Spleen (tissue), 11 donors: ENCODE data around the gene TMEM169. TPM values are rescaled to one million over a fixed set of nuclear protein-coding genes. Genes with fewer than 3 reads are reported as not detected.

Experiments used
- DNase-seq: peaks from one replicate; pipeline ENCODE4 v3.0.0-alpha.2; 2020
- H3K27ac ChIP-seq, 8 donors: fragments of 200-600 bp; sonication (generic) in 7 of 8; 1 replicate in 4 of 8; 2 replicates in 4 of 8; pipeline versions ENCODE4 v1.5.0 to v1.8.0; 2016 to 2021; ENCODE audit warnings: inconsistent platforms in 4 of 8, mild to moderate bottlenecking in 4 of 8, moderate library complexity in 1 of 8
- H3K27me3 ChIP-seq, 7 donors: fragments of 200-600 bp; sonication (generic) in 6 of 7; replicated peaks in 1 of 7; 1 replicate in 4 of 7; 2 replicates in 3 of 7; pipeline versions ENCODE4 v1.5.0 to v1.8.0; 2016 to 2021; ENCODE audit warnings: inconsistent platforms in 3 of 7, mild to moderate bottlenecking in 1 of 7
- H3K36me3 ChIP-seq, 6 donors: fragments of 200-600 bp; sonication (generic) in 5 of 6; 1 replicate in 4 of 6; 2 replicates in 2 of 6; pipeline versions ENCODE4 v1.5.0 to v1.8.0; 2016 to 2021; ENCODE audit warnings: inconsistent platforms in 2 of 6
- H3K4me1 ChIP-seq, 6 donors: fragments of 200-600 bp; sonication (generic) in 5 of 6; 1 replicate in 3 of 6; 2 replicates in 3 of 6; pipeline versions ENCODE4 v1.5.0 to v1.8.0; 2016 to 2021; ENCODE audit warnings: inconsistent platforms in 3 of 6
- H3K4me3 ChIP-seq, 8 donors: fragments of 200-600 bp; sonication (generic) in 7 of 8; 1 replicate in 4 of 8; 2 replicates in 4 of 8; pipeline versions ENCODE4 v1.5.0 to v1.8.0; 2016 to 2021; ENCODE audit warnings: inconsistent platforms in 4 of 8, mild to moderate bottlenecking in 4 of 8, moderate library complexity in 2 of 8
- H3K9me3 ChIP-seq, 8 donors: fragments of 200-600 bp; sonication (generic) in 7 of 8; 1 replicate in 4 of 8; 2 replicates in 4 of 8; pipeline versions ENCODE4 v1.5.0 to v1.8.0; 2016 to 2021; ENCODE audit warnings: inconsistent platforms in 4 of 8
- POLR2A ChIP-seq, 3 donors: fragments of 450-650 bp; IDR thresholded peaks; one replicate each; pipeline ENCODE4 v1.5.1; 2017; ENCODE audit warnings: antibody characterized with exemption in 3 of 3, mild to moderate bottlenecking in 1 of 3
- POLR2AphosphoS5 ChIP-seq, 3 donors: sonication (generic); formaldehyde crosslinking; IDR thresholded peaks; one replicate each; pipeline ENCODE4 v1.5.1; 2017; ENCODE audit warnings: antibody characterized with exemption in 3 of 3
- WGBS, 5 donors: extraction: QIAGEN DNeasy Blood & Tissue Kit in 3 of 5; methylation state at CpG; one replicate each; pipeline versions ENCODE4 v1.1.5 to v1.1.7; 2013 to 2018; 5-methylcytosine and 5-hydroxymethylcytosine counted together
- intact Hi-C: fragments of 100-400 bp; cut with DNase I; formaldehyde crosslinking; loops from one replicate; pipeline ENCODE4 v1.15.0; 2023; ENCODE audit warnings: low total_unique reads
- polyA plus RNA-seq, 3 donors: library from polyadenylated mRNA; stranded (reverse); fragments of 200-250 nt; gene quantifications; one replicate each; pipeline ENCODE4 v1.2.1, GENCODE V29; 2013
- total RNA-seq, 7 donors: library from RNA; depleted of rRNA in 3 of 7; stranded (reverse); fragments of >200 nt in 3 of 7; fragmentation: NEBNext Ultra II Directional in 4 of 7; extraction: Animal tissue kit (Norgen Biotek cat#: 25700) in 4 of 7; gene quantifications; one replicate each; pipeline versions ENCODE4 v1.1.0 to v1.2.1, GENCODE V29; 2016 to 2021
- TF ChIP-seq, protein P1 (sequence below), 11 experiments: fragments of 200-600 bp in 7 of 11; fragments of 450-650 bp in 4 of 11; sonication (generic) in 4 of 11; IDR thresholded peaks in 8 of 11; conservative IDR thresholded peaks in 3 of 11; 1 replicate in 7 of 11; 2 replicates in 4 of 11; pipeline versions ENCODE4 v1.4.0 to v1.8.0; 2016 to 2021; ENCODE audit warnings: antibody characterized with exemption in 11 of 11, inconsistent platforms in 4 of 11, mild to moderate bottlenecking in 1 of 11
- donor health status: healthy with polysubstance abuse.
- donor health status: DM: no; HTN: no; CAD: no; lungs with moderate emphysema.
- donor health status: DM: no; HTN: no; CAD: no.
- donor health status: Bipolar disorder and iron deficiency.
- donor health status: healthy.
- donor health status: DM: no; HTN: no; CAD: no.
- donor health status: DM: yes; HTN: yes; CAD: no.

Gene TMEM169
- total and polyA plus RNA-seq, 10 donors, result 0.19 to 1.3 (median 0.83) TPM

DNA sequence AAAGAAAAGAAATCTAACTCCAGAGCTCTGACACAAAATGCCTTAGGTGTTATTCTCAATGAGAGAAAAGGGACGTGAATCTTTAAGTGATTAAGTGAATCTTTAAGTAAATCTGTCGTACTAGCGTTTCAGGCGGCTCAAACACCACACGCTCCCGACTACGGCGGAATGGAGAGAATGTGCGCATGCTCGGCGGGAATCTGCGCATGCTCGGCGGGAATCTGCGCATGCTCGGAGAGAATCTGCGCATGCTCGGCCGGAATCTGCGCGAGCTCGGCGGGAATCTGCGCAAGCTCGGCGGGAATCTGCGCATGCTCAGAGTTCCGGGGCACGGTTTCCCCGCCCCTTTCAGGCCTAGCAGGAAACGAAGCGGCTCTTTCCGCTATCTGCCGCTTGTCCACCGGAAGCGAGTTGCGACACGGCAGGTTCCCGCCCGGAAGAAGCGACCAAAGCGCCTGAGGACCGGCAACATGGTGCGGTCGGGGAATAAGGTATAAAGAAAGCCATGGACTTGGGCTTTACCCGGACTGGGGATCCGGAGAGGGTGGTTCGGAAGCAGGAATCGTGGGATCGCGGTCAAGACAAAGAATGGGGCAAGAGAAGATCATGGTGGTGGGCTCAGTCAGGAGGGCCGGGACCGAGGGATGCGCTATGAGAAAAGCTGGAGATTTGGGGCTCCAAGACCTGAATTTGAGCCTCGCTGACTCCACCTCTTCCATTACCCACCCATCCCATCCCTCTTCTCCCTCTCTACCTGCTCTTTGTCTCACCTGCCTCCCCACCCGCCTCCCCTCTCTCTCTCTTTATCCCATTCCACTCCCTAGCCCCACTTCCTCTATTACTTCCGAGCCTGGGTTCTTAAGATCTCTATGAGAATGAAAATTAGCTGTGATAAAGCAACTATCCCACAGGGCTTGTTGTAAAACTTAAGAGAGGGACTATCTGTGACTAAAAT lies 27.5 kb downstream of the TMEM169 start, which contains the start of gene XRCC5:
Gene XRCC5, plus strand, starts transcription at position 382 of the 955 bp plus-strand sequence. Its CDS starts 89 bp downstream, at position 471.
- Histone ChIP-seq H3K36me3 (peaks cover 0 to 39% (median 35%) of the 10 kb centered on the region in 6 donors), H3K4me3 (peak within 1 kb of the TSS; percentile 69 to 93 (median 82)), H3K4me1 (peaks cover 15 to 54% (median 47%) of the 10 kb centered on the region in 6 donors), H3K9me3 (no peaks in the 10 kb centered on the region), H3K27me3 (no peaks in the 10 kb centered on the region), H3K27ac (peak within 1 kb of the TSS; percentile 88 to 97 (median 96))
- WGBS, 5 donors, result 0 to 1% (median 0%) methylated on average over 46 to 57 of the region's 57 CpGs
- DNase-seq, result peak; percentile 98
- intact Hi-C loops, result no loop called here
- TF ChIP-seq POLR2AphosphoS5 (IDR thresholded peaks at IDR 0.05) (peak; percentile 94 to 96 (median 94)), POLR2A (IDR thresholded peaks at IDR 0.05) (peak; percentile 36 to 66 (median 38))
- TF ChIP-seq, protein P1, sequence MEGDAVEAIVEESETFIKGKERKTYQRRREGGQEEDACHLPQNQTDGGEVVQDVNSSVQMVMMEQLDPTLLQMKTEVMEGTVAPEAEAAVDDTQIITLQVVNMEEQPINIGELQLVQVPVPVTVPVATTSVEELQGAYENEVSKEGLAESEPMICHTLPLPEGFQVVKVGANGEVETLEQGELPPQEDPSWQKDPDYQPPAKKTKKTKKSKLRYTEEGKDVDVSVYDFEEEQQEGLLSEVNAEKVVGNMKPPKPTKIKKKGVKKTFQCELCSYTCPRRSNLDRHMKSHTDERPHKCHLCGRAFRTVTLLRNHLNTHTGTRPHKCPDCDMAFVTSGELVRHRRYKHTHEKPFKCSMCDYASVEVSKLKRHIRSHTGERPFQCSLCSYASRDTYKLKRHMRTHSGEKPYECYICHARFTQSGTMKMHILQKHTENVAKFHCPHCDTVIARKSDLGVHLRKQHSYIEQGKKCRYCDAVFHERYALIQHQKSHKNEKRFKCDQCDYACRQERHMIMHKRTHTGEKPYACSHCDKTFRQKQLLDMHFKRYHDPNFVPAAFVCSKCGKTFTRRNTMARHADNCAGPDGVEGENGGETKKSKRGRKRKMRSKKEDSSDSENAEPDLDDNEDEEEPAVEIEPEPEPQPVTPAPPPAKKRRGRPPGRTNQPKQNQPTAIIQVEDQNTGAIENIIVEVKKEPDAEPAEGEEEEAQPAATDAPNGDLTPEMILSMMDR (IDR thresholded peaks at IDR 0.05 in 8 of 11, conservative IDR thresholded peaks at IDR 0.05 in 3 of 11), result peak in 3 of 11 experiments; percentile 8 to 40 (median 17)

DNA sequence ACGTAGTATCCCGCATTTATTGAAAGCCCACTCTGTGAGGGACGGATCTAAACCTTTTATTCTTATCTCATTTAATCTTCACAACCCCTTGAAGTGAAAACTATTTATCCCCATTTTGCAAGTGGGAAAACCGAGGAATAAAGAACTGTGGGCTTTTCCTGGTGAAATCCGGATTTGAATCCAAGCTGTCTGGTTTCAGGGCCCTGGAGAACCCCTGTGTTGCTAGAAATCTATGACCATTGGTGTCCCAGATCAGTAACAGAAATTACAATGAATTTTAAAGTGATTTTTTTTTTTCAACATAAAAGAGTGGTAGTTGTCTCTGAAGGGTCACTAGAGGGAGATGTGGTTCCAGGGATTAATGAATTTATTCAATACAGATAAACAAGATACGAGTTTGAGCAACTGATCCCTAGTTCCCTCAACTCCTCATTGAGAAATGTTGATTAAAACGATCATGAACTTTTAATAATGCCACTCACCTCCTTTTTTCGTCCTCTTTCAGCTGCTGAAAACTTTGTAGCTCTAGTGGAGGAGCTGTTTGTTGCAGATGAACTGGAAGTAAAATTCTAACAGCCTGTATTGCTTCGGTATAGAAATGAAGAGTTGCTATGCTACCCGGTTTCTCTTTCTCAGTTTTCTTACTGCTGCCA lies 28.4 kb downstream of the TMEM169 start:
- peak overlapping the region; percentile 88 to 97 (median 96) for H3K27ac ChIP-seq
- H3K4me1 ChIP-seq, result peaks cover 18 to 60% (median 52%) of the 10 kb centered on the region in 6 donors
- H3K27me3 ChIP-seq, result no peaks in the 10 kb centered on the region
- no peaks in the 10 kb centered on the region for H3K9me3 ChIP-seq
- peaks cover 0 to 42% (median 37%) of the 10 kb centered on the region in 6 donors for H3K36me3 ChIP-seq
- H3K4me3 ChIP-seq, result peak overlapping the region; percentile 69 to 93 (median 82)
- DNase-seq, result no peak
- 3 to 7% (median 5%) methylated on average over 10 of the region's 10 CpGs for WGBS, 5 donors
- TF ChIP-seq, protein P1 (IDR thresholded peaks at IDR 0.05 in 8 of 11, conservative IDR thresholded peaks at IDR 0.05 in 3 of 11), result peak; percentile 15 to 57 (median 41)
- no peak for TF ChIP-seq POLR2A (IDR thresholded peaks at IDR 0.05)
- intact Hi-C loops, result no loop called here

DNA sequence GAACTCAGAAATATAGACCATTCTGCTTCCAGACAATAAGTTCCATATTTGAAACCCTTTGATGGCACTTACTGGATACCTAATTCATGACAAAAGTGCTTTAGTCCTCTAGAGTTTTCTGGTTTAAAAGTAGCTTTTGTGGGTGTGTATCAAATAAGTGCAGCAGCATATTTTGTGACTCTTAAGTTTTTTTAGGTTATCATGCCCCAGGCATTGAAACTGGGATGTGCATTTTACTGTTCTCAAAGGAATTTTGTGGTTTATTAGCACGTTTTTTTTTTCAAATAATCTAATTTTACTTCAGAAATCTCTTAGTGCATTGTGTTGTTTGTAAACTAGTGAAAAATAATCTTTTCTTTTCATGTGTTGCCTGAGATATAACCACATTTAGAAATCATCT lies 28.9 kb downstream of the TMEM169 start:
- Histone ChIP-seq H3K27ac (peak overlapping the region in 5 of 8 donors; percentile 92 to 97 (median 97)), H3K36me3 (peaks cover 0 to 46% (median 37%) of the 10 kb centered on the region in 6 donors), H3K4me3 (peak overlapping the region in 6 of 8 donors; percentile 81 to 93 (median 84)), H3K4me1 (peaks cover 23 to 65% (median 57%) of the 10 kb centered on the region in 6 donors), H3K9me3 (no peaks in the 10 kb centered on the region), H3K27me3 (no peaks in the 10 kb centered on the region)
- no peak for DNase-seq
- 11 to 33% (median 13%) methylated on average over 1 of the region's 1 CpG for WGBS, 5 donors
- TF ChIP-seq POLR2A (IDR thresholded peaks at IDR 0.05), result no peak
- TF ChIP-seq, protein P1 (IDR thresholded peaks at IDR 0.05 in 8 of 11, conservative IDR thresholded peaks at IDR 0.05 in 3 of 11), result no peak
- TF ChIP-seq POLR2AphosphoS5 (IDR thresholded peaks at IDR 0.05), result no peak
- intact Hi-C loops, result no loop called here
